HPDE6-E6E7 (cell line): ENCODE results near the gene CDKN2D.
"Not testable (repeated sequence)": the region's sequence is repeated elsewhere in the genome, so short reads cannot be mapped to it uniquely, and the experiment has no call there.

ENCODE experiments used
- DNase-seq: peaks from one replicate; pipeline ENCODE4 v3.0.0; 2011; ENCODE audit warnings: missing footprints; ENCODE audit errors: extremely low spot score

CDKN2D gene

DNA sequence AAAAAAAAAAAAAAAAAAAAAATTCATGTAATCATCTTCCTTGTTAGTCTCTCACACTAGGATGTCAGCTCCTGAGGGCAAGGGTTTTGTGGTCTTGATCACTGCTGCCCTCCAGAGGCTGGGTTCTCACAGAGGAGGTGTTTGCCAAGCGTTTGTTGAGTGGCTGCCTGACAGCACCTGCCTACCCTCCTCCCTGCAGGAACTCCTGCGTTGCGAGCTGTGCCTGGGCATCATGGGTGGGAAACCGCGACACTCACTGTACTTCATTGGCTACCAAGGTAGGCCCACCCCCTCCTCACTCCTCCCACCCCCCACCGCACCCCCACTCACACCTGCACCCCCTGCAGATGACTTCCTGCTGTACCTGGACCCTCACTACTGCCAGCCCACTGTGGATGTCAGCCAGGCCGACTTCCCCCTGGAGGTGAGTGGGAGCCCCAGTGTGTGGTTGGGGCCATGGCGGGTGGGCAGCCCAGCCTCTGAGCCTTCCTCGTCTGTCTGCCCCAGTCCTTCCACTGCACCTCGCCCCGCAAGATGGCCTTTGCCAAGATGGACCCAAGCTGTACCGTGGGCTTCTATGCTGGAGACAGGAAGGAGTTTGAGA is 17.0 kb downstream of the CDKN2D start:
- DNase-seq, result no peak

DNA sequence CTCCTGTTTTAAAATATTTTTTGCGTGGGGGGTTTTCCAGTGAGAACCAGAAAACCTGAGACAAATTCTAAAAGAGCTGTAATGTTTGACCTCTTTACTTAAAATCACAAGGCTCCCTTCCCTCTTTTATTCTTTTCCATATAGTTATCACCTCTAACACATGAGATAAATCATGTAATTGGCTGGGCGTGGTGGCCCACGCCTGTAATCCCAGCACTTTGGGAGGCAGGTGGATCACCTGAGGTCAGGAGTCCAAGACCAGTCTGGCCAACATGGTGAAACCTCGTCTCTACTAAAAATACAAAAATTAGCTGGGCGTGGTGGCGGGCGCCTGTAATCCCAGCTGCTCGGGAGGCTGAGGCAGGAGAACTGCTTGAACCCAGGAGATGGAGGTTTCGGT is 17.8 kb downstream of the CDKN2D start:
- not testable (repeated sequence) for DNase-seq

DNA sequence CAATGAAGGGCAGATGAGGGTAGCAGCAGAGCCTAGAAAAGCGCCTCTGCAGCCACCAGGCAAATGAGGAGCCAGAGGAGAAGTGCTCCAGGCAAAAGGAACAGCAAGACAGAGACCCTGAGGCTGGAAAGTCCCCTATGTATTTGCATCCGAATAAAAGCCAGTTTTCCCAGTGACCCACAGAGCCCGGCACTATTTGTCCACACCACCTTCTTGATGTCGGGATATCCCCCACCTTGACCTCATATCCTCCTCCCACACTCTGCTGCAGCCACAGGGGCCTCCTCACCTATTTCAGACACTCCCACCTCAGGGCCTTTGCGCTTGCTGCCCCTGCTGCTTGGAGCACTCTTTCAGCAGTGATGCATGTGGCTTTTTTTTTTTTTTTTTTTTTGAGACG is 18.4 kb downstream of the CDKN2D start:
- DNase-seq, result no peak

DNA sequence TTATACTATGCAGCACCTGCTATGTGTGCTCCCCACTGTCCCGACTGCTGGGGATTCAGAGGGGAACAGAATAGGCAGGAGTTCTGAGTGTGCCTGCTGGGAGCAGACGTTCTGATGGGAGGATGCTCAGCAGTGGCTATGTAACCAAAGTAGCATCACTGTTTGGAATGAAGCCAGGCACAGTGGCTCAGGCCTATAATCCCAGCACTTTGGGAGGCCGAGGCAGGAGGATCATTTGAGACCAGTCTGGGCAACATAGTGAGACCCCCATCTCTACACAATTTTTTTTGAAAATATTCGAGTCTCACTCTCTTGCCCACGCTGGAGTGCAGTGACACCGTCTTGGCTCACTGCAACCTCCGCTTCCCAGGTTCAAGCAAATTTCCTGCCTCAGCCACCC is 19.0 kb downstream of the CDKN2D start:
- DNase-seq, result no peak

DNA sequence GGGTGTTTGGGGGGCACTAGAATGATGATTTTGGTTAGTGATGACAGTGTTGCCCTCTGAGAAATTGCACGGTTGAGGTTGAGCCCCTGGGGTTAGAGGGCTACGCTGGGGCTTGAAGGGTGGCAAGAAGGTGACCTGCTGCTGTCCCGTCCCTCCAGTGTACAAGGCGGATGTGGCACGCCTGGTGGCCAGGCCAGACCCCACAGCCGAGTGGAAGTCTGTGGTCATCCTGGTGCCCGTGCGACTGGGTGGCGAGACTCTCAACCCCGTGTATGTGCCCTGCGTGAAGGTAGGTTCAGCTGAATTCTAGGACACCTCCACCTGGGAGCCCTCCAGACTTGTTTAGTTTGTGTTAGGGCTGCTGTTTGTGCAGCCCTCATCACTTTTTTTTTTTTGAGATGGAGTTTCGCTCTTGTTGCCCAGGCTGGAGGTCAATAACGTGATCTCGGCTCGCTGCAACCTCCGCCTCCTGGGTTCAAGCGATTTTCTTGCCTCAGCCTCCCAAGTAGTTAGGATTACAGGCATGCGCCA is 20.0 kb downstream of the CDKN2D start:
- no peak for DNase-seq

DNA sequence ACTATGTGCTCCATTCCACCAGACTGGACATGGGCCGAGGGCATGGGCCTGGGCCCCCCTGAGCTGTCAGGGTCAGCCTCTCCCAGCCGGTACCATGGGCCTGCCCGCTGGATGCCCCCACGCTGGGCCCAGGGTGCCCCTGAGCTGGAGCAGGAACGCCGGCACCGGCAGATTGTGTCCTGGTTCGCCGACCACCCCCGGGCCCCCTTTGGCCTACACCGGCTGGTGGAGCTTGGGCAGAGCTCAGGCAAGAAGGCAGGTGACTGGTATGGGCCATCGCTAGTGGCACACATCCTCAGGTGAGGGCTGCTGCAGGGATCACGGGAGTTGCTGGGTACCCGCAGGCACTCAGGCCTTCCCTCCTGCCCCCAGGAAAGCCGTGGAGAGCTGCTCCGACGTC is 22.0 kb downstream of the CDKN2D start:
- DNase-seq, result no peak

DNA sequence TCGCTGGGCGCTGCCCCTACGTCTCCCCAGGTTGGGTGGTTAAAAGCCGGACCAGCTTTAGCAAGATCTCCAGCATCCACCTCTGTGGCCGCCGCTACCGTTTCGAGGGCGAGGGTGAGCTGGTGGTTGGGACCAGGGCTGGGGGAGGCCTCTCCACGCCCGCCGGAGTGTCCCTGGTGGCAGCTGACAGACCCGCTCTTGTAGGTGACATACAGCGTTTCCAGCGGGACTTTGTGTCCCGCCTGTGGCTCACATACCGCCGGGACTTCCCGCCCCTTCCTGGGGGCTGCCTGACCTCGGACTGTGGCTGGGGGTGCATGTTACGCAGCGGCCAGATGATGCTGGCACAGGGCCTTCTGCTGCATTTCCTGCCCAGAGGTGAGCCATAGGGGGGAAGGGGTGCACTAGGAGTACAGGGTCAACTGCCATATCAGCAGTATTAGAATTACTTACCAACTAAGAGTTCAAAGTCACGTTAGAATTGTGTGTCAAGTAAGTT is 24.0 kb downstream of the CDKN2D start:
- no peak for DNase-seq

DNA sequence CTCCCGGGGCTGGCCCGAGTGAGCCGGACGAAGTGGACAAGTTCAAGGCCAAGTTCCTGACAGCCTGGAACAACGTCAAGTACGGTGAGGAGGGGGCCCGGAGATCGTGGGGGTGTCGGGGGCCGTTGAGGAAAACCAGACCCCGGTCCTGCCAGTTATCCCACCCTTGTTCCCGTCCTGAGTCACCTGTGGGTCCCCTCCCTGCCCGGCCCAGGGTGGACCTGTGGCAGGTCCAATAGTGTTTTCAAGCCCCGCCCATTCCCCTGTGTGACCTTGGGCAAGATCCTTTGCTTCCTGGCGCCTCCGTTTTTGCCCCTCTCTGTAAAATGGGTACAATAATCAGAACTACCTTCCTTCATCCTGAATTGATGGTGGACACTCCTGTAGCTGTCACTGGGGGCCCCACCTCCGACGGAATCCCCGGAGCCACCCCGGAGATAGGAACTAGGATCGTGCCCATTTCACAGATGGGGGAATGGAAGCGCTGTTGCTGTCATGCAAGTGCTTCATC is 24.5 kb downstream of the CDKN2D start:
- DNase-seq, result no peak

DNA sequence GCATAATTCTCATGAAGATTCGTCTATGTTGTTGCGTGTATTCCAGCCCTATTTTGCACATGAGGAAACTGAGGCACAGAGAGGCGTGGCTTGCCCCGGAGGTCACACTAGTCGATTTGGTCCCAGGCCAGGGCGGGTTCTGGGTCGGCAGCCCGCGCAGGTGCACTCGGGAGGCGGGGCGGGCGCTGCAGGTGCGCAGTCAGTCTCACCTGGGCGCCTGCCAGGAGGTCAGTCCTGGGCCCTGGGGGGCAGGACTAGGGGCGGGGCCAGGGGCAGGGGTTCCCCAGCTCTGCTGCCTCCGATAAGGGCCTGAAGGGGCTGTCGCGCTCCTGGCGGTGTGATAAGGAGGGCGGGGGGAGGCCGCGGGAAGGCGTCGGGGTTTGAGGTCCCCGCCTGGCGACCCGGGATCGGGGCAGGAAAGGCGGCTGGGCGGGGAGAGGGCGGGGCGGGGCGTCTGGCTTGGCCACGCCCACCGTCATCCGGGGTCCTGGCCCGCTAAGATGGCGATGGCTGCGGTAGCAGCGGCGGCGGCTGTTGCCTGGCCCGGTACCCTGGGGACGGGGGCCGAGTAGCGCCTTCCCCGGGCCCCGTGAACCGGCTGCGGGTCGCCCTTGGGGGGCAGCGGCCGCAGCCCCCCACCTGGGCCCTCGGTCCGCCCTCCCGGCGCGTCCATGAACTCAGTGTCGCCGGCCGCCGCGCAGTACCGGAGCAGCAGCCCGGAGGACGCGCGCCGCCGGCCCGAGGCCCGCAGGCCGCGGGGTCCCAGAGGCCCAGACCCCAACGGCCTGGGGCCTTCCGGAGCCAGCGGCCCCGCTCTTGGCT is 25.1 kb downstream of the CDKN2D start, which contains the start of gene ATG4D:
Gene ATG4D (plus strand): TSS at position 485 of the 822 bp plus-strand sequence. CDS start 187 bp downstream, at position 672.
- DNase-seq, result peak; percentile 96

DNA sequence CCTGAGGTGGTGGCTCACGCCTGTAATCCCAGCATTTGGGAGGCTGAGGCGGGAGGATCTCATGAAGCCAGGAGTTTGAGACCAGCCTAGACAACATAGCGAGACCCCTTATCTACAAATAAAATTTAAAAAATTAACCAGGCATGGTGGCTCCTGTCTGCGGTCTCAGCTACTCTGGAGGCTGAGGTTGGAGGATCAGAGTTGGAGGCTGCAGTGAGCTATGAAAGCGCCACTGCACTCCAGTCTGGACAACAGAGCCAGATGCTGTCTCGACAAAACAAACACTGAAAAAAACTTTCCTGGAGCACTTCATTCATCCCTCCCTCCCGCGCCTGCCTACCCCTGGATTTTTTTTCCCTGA is 25.7 kb downstream of the CDKN2D start:
- no peak for DNase-seq

DNA sequence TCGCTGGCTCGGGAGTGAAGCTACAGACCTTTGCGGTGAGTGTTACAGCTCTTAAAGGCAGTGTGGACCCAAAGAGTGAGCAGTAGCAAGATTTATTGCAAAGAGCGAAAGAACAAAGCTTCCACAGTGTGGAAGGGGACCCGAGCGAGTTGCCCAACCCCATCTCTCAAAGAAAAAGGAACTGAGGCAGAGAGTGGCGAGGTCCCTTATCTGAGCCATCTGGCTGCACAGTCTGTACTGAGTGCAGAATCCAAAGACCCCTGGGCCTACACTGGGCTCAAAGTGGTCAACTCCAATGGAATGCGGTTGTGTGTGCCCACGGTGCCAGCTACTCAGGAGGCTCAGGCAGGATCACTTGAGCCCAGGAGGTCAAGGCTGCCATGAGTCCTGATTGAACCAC is 29.8 kb downstream of the CDKN2D start:
- DNase-seq, result not testable (repeated sequence)

DNA sequence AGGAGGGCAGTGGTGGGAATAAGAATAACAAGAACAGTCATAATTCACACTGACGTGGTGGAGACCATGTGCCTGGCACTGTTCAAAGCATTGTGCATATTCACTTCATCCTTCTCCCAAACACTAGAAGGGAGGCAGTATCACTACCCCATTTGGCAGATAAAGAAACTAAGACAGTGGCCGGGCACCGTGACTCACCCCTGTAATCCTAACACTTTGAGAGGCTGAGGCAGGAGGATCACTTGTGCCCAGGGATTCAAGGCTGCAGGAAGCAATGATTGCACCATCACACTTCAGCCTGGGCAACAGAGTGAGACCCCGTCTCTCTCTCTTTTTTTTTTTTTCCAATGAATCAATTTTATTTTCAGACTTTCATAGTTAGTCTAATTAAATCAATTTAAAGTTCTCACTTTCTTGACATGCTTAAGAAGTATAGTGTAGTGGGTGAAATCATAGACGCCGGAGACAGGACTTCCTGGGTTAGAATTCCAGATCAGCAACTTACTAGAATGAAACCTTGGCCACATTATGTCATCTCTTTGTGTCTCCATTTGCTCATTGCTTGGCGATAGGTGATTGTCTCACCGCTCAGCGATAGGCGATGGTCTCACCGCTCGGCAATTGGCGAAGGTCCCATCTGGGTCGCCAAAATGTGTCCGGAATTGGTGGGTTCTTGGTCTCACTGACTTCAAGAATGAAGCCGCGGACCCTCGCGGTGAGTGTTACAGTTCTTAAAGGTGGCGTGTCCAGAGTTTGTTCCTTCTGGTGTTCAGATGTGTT is 30.4 kb downstream of the CDKN2D start:
- no peak for DNase-seq

DNA sequence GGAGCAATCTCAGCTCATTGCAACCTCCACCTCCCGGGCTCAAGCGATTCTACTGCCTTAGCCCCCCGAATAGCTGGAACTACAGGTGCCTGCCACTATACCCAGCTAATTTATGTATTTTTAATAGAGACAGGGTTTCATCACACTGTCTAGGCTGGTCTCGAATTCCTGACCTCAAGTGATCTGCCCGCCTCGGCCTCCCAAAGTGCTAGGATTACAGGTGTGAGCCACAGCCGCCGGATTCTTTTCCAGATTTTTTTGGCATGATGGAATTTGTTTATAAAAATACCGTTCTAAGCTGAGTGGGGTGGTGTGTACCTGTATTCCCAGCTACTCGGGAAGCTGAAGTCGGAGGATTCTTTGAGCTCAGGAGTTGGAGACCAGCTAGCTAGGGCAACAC is 31.1 kb downstream of the CDKN2D start:
- no peak for DNase-seq

DNA sequence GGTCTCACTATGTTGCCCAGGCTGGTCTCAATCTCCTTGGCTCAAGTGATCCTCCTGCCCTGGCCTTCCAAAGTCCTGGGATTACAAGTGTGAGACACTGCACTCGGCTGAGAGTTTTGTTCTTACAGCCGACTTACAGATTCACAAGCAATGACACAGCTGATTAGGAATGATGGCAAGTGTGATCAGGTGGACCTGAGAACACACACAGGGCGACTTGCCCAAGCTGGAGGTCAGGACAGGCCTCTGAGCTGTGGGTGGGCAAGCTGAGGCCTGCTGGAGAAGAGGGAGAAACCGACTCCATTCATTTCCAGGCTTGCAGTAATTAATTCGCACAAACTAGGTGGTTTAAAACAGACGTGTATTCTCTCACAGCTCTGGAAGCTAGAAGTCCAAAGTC is 33.2 kb downstream of the CDKN2D start:
- DNase-seq, result peak; percentile 87

DNA sequence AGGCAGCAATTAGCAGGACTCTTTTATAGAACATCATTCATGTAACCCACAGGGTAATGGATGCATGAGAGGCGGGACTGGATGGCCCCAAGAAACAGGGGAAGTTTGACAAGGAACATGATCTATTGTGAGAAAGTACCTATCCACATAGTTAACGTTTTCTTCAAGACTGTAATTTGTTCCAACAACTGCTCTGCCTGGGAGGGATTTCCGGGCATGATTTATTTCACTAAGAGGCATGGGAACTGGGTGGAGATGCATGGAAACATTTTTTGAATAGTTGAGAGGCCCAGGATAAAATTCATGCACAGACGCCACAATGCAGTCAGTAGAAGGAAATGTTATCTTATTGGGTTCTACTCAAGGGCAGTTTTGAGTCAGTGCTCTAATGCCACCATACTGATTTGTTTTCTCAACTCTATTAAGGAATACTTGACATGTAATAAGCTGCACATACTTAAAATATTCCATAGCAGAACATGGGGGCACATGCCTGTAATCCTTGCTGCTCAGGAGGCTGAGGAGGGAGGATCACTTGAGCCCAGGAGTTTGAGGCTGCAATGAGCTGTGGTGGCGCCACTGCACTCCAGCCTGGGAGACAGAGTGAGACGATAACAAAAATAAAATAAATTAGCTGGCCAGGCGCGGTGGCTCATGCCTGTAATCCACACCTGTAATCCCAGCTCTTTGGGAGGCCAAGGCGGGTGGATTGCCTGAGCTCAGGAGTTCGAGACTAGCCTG is 35.0 kb downstream of the CDKN2D start:
- no peak for DNase-seq

DNA sequence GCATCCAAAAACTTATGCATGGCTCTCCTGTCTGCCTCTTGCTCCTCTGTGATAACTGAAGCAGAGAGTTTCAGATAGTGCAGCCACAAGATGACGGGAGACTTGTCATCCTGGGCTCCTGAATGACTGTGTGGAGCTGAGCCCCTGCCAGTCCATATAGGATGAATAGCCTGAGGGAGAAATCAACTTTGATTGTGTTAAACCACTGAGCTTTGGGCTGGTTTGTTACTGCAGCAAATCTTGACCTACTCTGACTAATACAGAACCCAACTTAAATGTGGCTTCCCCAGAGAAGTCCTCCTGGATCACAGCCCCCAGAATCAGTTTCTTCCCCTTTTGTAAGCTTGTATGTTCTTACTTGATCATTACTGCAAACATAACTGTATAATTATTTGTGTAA is 36.3 kb downstream of the CDKN2D start:
- no peak for DNase-seq

DNA sequence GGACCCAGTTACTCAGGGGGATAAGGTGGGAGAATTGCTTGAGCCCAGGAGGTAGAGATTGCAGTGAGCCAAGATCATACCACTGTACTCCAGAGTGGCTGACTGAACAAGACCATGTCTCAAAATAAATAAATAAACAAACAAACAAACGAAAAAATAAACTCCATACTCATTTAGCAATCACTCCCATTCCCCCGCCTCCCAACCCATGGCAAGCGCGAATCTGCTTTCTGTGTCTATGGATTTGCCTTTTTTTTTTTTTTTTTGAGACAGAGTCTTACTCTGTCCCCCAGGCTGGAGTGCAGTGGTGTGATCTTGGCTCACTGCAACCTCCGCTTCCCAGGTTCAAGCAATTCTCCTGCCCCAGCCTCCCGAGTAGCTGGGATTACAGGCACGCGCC is 41.9 kb downstream of the CDKN2D start:
- not testable (repeated sequence) for DNase-seq

DNA sequence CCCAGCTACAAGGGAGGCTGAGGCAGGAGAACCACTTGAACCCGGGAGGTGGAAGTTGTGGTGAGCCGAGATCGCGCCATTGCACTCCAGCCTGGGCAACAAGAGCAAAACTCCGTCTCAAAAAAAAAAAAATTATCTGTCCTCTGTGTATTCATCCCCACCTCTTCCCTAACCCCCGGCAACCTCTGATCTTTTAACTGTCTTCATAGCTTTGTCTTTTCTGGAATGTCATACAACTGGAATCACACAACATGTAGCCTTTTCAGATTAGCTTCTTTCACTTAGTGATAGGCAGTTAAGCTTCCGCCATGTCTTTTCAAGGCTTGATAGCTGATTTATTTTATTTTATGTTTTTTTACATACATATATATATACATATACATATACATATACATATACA is 43.1 kb downstream of the CDKN2D start:
- no peak for DNase-seq

DNA sequence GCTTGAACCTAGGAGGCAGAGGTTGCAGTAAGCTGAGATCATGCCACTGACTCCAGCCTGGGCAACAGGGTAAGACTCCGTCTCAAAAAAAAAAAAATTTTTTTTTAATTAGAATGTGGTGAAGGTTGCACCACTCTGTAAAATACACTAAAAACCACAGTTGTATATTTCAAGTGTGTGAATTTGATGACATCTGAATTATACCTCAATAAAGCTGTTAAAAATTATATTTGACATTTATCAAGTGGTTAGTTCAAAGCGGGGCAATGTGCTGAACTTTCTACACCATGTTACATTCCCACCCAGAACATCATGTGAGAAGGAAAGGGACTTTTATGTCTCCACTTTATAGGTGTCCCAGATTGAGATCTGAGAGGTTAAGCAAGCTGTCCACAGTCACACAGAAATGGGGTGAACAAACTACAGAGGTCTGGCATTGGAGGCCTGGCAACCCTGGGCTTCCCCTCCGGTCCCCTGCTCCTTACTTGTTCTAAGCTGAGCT is 45.6 kb downstream of the CDKN2D start:
- DNase-seq, result no peak

DNA sequence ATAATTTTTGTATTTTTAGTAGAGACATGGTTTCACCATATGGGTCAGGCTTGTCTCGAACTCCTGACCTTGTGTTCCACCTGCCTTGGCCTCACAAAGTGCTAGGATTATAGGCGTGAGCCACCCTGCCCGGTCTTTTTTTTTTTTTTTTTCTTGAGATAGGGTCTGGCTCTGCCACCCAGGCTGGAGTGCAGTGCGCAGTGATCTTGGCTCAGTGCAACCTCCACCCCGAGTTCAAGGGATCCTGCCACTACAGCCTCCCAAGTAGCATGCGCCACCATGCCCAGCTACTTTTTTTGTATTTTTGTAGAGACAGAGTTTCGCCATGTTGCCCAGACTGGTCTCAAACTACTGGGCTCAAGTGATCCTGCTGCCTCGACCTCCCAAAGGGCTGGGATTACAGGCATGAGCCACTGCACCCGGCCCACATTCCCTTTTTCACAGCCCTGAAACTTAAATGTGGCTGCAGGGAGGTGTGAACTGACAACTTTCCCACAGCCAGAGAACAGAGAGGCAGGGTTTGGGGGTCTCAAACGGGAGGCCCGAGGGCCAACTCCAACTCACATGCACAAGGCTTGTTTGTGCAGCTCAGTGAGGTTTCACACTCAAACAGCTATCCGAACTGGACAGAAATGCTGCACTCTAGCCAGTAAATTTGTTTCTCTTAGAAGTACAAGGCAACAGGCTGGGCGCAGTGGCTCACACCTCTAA is 47.2 kb downstream of the CDKN2D start:
- DNase-seq, result no peak
